Measurements from ENCODE around the gene SLC16A10. TPM values are rescaled to one million over a fixed set of nuclear protein-coding genes. Genes with fewer than 3 reads are reported as not detected.
"Not testable (repeated sequence)": the region's sequence is repeated elsewhere in the genome, so short reads cannot be mapped to it uniquely, and the experiment has no call there.

SLC16A10 gene
- total RNA-seq, 4 donors from 2014 or later: 1.5 to 8.9 (median 4.2) TPM

DNA sequence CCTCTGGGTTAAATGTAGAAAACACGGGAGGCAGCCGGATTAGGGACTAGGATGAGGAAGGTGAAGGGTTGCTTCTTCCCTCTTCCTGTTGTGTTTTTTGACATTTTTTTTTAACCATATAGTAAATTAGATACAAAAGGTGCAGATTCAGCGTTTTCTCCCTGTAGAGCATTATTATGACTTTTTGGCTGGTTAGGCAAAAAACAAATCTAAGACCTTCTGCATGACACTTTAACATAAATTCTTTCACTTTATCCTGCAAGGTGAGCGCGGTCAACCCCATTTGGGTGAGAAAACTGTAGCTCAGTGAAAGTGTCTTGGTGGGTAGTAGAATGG lies 1.3 kb downstream of the SLC16A10 start:
- H3K4me3 ChIP-seq: peak overlapping the region in 3 of 4 donors; percentile 65 to 95 (median 66)
- in situ Hi-C loops (cut with MboI; ENCODE audit: low pct_ligation_motif_present in 1 of 4, low pct_unique_long_range_greater_than_20kb in 1 of 4, low sequenced_read_pairs in 3 of 4) (no loop called here), intact Hi-C loops (cut with DNase I; ENCODE audit: low total_unique reads) (no loop called here)
- TF ChIP-seq POLR2A (IDR thresholded peaks at IDR 0.05) (no peak), EP300 (IDR thresholded peaks at IDR 0.05; ENCODE audit: low read depth) (no peak), POLR2AphosphoS5 (IDR thresholded peaks at IDR 0.05) (no peak)
- TF ChIP-seq, protein P1, sequence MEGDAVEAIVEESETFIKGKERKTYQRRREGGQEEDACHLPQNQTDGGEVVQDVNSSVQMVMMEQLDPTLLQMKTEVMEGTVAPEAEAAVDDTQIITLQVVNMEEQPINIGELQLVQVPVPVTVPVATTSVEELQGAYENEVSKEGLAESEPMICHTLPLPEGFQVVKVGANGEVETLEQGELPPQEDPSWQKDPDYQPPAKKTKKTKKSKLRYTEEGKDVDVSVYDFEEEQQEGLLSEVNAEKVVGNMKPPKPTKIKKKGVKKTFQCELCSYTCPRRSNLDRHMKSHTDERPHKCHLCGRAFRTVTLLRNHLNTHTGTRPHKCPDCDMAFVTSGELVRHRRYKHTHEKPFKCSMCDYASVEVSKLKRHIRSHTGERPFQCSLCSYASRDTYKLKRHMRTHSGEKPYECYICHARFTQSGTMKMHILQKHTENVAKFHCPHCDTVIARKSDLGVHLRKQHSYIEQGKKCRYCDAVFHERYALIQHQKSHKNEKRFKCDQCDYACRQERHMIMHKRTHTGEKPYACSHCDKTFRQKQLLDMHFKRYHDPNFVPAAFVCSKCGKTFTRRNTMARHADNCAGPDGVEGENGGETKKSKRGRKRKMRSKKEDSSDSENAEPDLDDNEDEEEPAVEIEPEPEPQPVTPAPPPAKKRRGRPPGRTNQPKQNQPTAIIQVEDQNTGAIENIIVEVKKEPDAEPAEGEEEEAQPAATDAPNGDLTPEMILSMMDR (IDR thresholded peaks at IDR 0.05): no peak
- WGBS, 2 donors (ENCODE audit: low coverage in 1 of 2): 6 to 45% methylated on average over 2 to 5 of the region's 5 CpGs
- H3K4me1 ChIP-seq: peaks cover 0 to 16% (median 10%) of the 10 kb centered on the region in 4 donors
- H3K27me3 ChIP-seq: peaks cover 46% of the 10 kb centered on the region
- no peaks in the 10 kb centered on the region for H3K9me3 ChIP-seq
- H3K36me3 ChIP-seq: no peaks in the 10 kb centered on the region
- no peak overlapping the region for H3K27ac ChIP-seq
- no peak for DNase-seq

DNA sequence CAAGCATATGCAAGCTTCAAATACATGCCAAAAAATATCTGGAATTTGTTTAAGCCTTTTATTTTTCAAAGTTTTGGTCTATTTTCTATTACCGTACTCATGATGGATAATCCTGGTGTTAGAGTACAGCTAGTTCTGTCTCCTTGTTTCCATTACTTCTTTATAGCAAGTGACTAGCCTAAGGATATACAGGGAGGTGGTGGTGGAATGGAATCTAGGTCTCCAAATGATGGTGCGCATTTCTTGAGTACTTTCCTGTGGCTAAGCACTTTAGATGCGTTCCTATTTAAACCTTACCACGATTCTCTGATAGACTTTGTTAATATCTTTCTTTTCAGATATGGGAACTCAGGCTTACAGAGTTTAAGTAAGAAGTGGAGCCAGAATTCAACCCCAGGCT lies 3.5 kb downstream of the SLC16A10 start:
- no peaks in the 10 kb centered on the region for H3K36me3 ChIP-seq
- no peak for DNase-seq
- TF ChIP-seq POLR2A (IDR thresholded peaks at IDR 0.05): no peak
- TF ChIP-seq POLR2AphosphoS5 (IDR thresholded peaks at IDR 0.05): no peak
- TF ChIP-seq EP300 (IDR thresholded peaks at IDR 0.05; ENCODE audit: low read depth): no peak
- TF ChIP-seq, protein P1 (IDR thresholded peaks at IDR 0.05): no peak
- H3K27me3 ChIP-seq: peaks cover 30% of the 10 kb centered on the region
- 81 to 93% methylated on average over 4 of the region's 4 CpGs for WGBS, 2 donors (ENCODE audit: low coverage in 1 of 2)
- no peak overlapping the region for H3K27ac ChIP-seq
- no peak overlapping the region for H3K4me3 ChIP-seq
- intact Hi-C loops (cut with DNase I; ENCODE audit: low total_unique reads): no loop called here
- no peaks in the 10 kb centered on the region for H3K9me3 ChIP-seq
- in situ Hi-C loops (cut with MboI; ENCODE audit: low pct_ligation_motif_present in 1 of 4, low pct_unique_long_range_greater_than_20kb in 1 of 4, low sequenced_read_pairs in 3 of 4): no loop called here
- peaks cover 0 to 16% (median 10%) of the 10 kb centered on the region in 4 donors for H3K4me1 ChIP-seq

DNA sequence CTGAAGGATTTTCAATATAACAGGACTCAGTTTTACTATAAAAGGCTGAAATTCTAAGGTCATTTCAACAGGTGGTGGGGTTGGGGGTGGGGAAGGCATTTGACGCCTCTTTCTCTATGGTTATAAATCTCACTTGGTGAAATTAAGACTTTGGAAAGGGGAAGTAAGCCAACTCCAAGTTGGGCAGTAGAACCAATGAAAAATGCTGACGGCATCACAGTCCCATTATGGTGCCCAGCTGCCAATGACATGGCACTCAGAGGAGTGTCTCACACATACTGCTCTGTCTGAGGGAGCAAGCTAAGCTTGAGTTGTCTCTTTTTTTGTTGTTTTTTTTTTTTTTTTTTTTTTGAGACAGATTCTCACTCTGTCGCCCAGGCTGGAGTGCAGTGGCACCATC lies 4.7 kb downstream of the SLC16A10 start:
- H3K27ac ChIP-seq: no peak overlapping the region
- H3K9me3 ChIP-seq: no peaks in the 10 kb centered on the region
- in situ Hi-C loops (cut with MboI; ENCODE audit: low pct_ligation_motif_present in 1 of 4, low pct_unique_long_range_greater_than_20kb in 1 of 4, low sequenced_read_pairs in 3 of 4): no loop called here
- peaks cover 0 to 14% (median 11%) of the 10 kb centered on the region in 4 donors for H3K4me1 ChIP-seq
- H3K27me3 ChIP-seq: peaks cover 17% of the 10 kb centered on the region
- DNase-seq: no peak
- H3K36me3 ChIP-seq: no peaks in the 10 kb centered on the region
- 93 to 94% methylated on average over 2 to 3 of the region's 3 CpGs for WGBS, 2 donors (ENCODE audit: low coverage in 1 of 2)
- H3K4me3 ChIP-seq: no peak overlapping the region
- TF ChIP-seq POLR2A (IDR thresholded peaks at IDR 0.05) (no peak), EP300 (IDR thresholded peaks at IDR 0.05; ENCODE audit: low read depth) (no peak), POLR2AphosphoS5 (IDR thresholded peaks at IDR 0.05) (no peak)
- TF ChIP-seq, protein P1 (IDR thresholded peaks at IDR 0.05): no peak
- intact Hi-C loops (cut with DNase I; ENCODE audit: low total_unique reads): no loop called here

DNA sequence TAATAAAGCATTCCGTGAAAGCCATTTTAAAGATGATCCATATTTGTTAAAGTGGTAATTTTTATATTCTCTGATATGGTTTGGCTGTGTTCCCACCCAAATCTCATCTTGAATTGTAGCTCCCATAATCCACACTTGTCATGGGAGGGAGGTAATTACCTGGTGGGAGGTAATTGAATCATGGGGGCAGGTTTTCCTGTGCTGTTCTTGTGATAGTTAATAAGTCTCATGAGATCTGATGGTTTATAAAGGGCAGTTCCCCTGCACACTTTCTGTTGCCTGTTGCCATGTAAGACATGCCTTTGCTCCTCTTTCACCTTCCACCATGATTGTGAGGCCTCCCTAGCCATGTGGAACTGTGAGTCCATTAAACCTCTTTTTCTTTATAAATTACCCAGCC lies 8.2 kb downstream of the SLC16A10 start:
- in situ Hi-C loops (cut with MboI; ENCODE audit: low pct_ligation_motif_present in 1 of 4, low pct_unique_long_range_greater_than_20kb in 1 of 4, low sequenced_read_pairs in 3 of 4); H3K36me3 ChIP-seq; intact Hi-C loops (cut with DNase I; ENCODE audit: low total_unique reads); H3K4me1 ChIP-seq; DNase-seq; H3K9me3 ChIP-seq; H3K27me3 ChIP-seq; H3K27ac ChIP-seq; H3K4me3 ChIP-seq: not testable (repeated sequence)
- 90 to 95% methylated on average over 1 of the region's 1 CpG for WGBS, 2 donors (ENCODE audit: low coverage in 1 of 2)

DNA sequence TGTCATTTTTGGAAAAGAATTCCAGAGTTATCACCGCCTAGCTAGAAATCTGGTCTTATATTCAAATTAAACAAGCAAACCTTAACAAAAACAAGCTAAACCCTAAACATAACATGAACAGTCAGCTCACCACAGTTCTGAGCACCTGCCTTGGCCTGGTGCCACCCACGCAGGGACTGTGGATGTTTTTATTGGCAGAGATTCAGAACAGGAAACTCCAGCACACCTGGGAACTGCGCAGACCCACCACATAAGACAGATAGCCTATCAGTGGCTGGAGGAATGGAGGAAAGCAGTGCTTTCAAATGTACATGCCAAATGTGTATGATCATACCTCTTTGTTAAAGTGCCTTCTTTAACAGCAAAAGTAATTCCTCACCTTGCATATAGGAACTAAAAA lies 8.9 kb downstream of the SLC16A10 start:
- peak; percentile 78 for DNase-seq
- whole genome bisulfite sequencing, 2 donors (ENCODE audit: low coverage in 1 of 2): 23 to 46% methylated on average over 2 to 3 of the region's 3 CpGs
- intact Hi-C loops (cut with DNase I; ENCODE audit: low total_unique reads): no loop called here
- no peaks in the 10 kb centered on the region for H3K27me3 ChIP-seq
- H3K27ac ChIP-seq: no peak overlapping the region
- H3K36me3 ChIP-seq: no peaks in the 10 kb centered on the region
- TF ChIP-seq, protein P1 (IDR thresholded peaks at IDR 0.05): no peak
- TF ChIP-seq POLR2A (IDR thresholded peaks at IDR 0.05): no peak
- no peak overlapping the region for H3K4me3 ChIP-seq
- H3K4me1 ChIP-seq: peaks cover 0 to 10% (median 0%) of the 10 kb centered on the region in 4 donors
- H3K9me3 ChIP-seq: no peaks in the 10 kb centered on the region
- in situ Hi-C loops (cut with MboI; ENCODE audit: low pct_ligation_motif_present in 1 of 4, low pct_unique_long_range_greater_than_20kb in 1 of 4, low sequenced_read_pairs in 3 of 4): no loop called here
